ENCODE data around the gene GBX1. TPM values are rescaled to one million over a fixed set of nuclear protein-coding genes. Genes with fewer than 3 reads are reported as not detected.
A peak's percentile ranks its signal among the peaks of the same experiment; 100 is the strongest.

GBX1 gene
- total RNA-seq, 3 donors from 2014 or later = not detected

GRCh38 chr7:151125470-151125845 is 42.0 kb downstream of the GBX1 start:
- intact Hi-C loops (cut with DNase I, micrococcal nuclease) = loop anchor here in 1 of 2 donors (5.0 kb wide), 1 partner anchor 42 kb away; the partner anchor contains the start of gene GBX1
- peak; percentile 67 to 80 (median 74) for DNase-seq
- no peak for TF ChIP-seq CTCF (IDR thresholded peaks at IDR 0.05)
- no peaks in the 10 kb centered on the region for H3K36me3 ChIP-seq (ENCODE audit: low read depth)
- H3K9me3 ChIP-seq = no peaks in the 10 kb centered on the region
- peak; percentile 53 for ATAC-seq
- H3K4me3 ChIP-seq = no peak overlapping the region
- peaks cover 12% of the 10 kb centered on the region for H3K4me1 ChIP-seq (ENCODE audit: low read depth)

- Histone ChIP-seq H3K36me3 (ENCODE audit: low read depth) (peaks cover 3% of the 10 kb centered on the region), H3K4me1 (ENCODE audit: low read depth) (peaks cover 12% of the 10 kb centered on the region), H3K4me3 (no peak overlapping the region), H3K9me3 (no peaks in the 10 kb centered on the region)
- TF ChIP-seq CTCF (IDR thresholded peaks at IDR 0.05) = no peak
- ATAC-seq = no peak
- intact Hi-C loops (cut with DNase I, micrococcal nuclease) = loop anchor here (5.0 kb wide), 2 partner anchors 42 to 47 kb away; partner anchors contain the start of gene GBX1 (in 1 of the 2)
- DNase-seq = no peak
These were observed 42.5 kb downstream of the GBX1 start for GRCh38 chr7:151124899-151125399.

- Histone ChIP-seq H3K36me3 (ENCODE audit: low read depth) (peaks cover 3% of the 10 kb centered on the region), H3K9me3 (no peaks in the 10 kb centered on the region), H3K4me1 (ENCODE audit: low read depth) (peaks cover 12% of the 10 kb centered on the region), H3K4me3 (no peak overlapping the region)
- intact Hi-C loops (cut with DNase I, micrococcal nuclease) = loop anchor here in 1 of 2 donors (5.0 kb wide), 1 partner anchor 48 kb away; no protein-coding TSS in a partner anchor
- DNase-seq (no peak), ATAC-seq (no peak)
- TF ChIP-seq CTCF (IDR thresholded peaks at IDR 0.05) = no peak
These were observed 43.0 kb downstream of the GBX1 start for GRCh38 chr7:151124481-151124880.

- peak; percentile 93 for TF ChIP-seq CTCF (IDR thresholded peaks at IDR 0.05)
- peaks cover 12% of the 10 kb centered on the region for H3K4me1 ChIP-seq (ENCODE audit: low read depth)
- H3K9me3 ChIP-seq = no peaks in the 10 kb centered on the region
- intact Hi-C loops (cut with DNase I, micrococcal nuclease) = loop anchor here in 1 of 2 donors (5.0 kb wide), 1 partner anchor 48 kb away; no protein-coding TSS in a partner anchor
- H3K36me3 ChIP-seq (ENCODE audit: low read depth) = peaks cover 3% of the 10 kb centered on the region
- H3K4me3 ChIP-seq = no peak overlapping the region
- DNase-seq = peak; percentile 80 to 89 (median 84)
- peak; percentile 73 for ATAC-seq
These were observed 43.6 kb downstream of the GBX1 start for GRCh38 chr7:151123822-151124464.

GRCh38 chr7:151123158-151123821 is 44.2 kb downstream of the GBX1 start:
- intact Hi-C loops (cut with DNase I, micrococcal nuclease) = loop anchor here in 1 of 2 donors (5.0 kb wide), 1 partner anchor 49 kb away; no protein-coding TSS in a partner anchor
- no peak overlapping the region for H3K4me3 ChIP-seq
- no peaks in the 10 kb centered on the region for H3K9me3 ChIP-seq
- H3K36me3 ChIP-seq (ENCODE audit: low read depth) = peaks cover 3% of the 10 kb centered on the region
- TF ChIP-seq CTCF (IDR thresholded peaks at IDR 0.05) = no peak
- no peak for ATAC-seq
- peaks cover 12% of the 10 kb centered on the region for H3K4me1 ChIP-seq (ENCODE audit: low read depth)
- DNase-seq = peak in 1 of 3 donors; percentile 35

Measured in mucosa of descending colon (tissue), 3 donors.